Ectodermal cell (in vitro differentiated cells): ENCODE measurements around the gene FSIP1.

Source experiments
- H3K27ac ChIP-seq: 2 replicates; pipeline ENCODE4 v1.7.0; 2013; ENCODE audit warnings: mild to moderate bottlenecking, low read depth, low read length; ENCODE audit not compliant: insufficient read depth, poor library complexity, severe bottlenecking
- H3K27me3 ChIP-seq: 2 replicates; pipeline ENCODE4 v1.7.0; 2013; ENCODE audit warnings: mild to moderate bottlenecking, low read length; ENCODE audit not compliant: insufficient read depth, control insufficient read depth, poor library complexity, severe bottlenecking
- H3K36me3 ChIP-seq: one replicate; pipeline ENCODE4 v1.7.0; 2013; ENCODE audit warnings: low read length; ENCODE audit not compliant: control insufficient read depth, insufficient read depth
- H3K4me1 ChIP-seq: one replicate; pipeline ENCODE4 v1.7.0; 2013; ENCODE audit warnings: low read length; ENCODE audit not compliant: control insufficient read depth, insufficient read depth
- H3K4me3 ChIP-seq: 2 replicates; pipeline ENCODE4 v1.7.0; 2013; ENCODE audit warnings: low read depth, low read length, control low read depth; ENCODE audit not compliant: insufficient read depth
- H3K9me3 ChIP-seq: 2 replicates; pipeline ENCODE4 v1.7.0; 2013; ENCODE audit warnings: mild to moderate bottlenecking, low read length, moderate library complexity; ENCODE audit not compliant: control insufficient read depth
- WGBS, 2 experiments: methylation state at CpG; one replicate each; pipeline ENCODE4 v1.1.7; 2013; ENCODE audit warnings: missing lambda C conversion rate in 2 of 2; 5-methylcytosine and 5-hydroxymethylcytosine counted together

Gene FSIP1

DNA sequence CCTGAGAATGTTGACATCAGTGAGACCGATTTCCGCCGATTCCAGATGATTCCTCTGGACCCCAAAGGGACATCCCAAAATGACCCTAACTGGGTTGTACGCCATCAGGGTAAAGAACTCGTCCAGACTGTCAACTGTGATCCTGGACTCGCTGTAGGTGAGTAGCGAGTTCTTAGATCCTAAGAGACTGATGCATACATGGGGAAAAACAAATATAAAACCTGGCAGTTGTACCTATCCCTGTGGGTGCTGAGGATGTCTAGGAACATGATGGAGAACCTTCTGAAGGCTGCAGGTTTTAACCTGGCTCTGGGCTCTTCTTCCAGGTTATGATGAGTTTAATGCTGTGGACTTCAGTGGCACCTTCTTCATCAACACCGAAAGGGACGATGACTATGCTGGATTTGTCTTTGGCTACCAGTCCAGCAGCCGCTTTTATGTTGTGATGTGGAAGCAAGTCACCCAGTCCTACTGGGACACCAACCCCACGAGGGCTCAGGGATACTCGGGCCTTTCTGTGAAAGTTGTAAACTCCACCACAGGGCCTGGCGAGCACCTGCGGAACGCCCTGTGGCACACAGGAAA, 189.5 kb downstream of the FSIP1 start:
- H3K27me3 ChIP-seq: no peaks in the 10 kb centered on the region
- H3K4me1 ChIP-seq: no peaks in the 10 kb centered on the region
- no peaks in the 10 kb centered on the region for H3K9me3 ChIP-seq
- H3K36me3 ChIP-seq: peaks cover 45% of the 10 kb centered on the region
- no peak overlapping the region for H3K4me3 ChIP-seq
- H3K27ac ChIP-seq: no peak overlapping the region
- WGBS, 2 experiments: 96 to 98% methylated on average over 15 of the region's 15 CpGs

DNA sequence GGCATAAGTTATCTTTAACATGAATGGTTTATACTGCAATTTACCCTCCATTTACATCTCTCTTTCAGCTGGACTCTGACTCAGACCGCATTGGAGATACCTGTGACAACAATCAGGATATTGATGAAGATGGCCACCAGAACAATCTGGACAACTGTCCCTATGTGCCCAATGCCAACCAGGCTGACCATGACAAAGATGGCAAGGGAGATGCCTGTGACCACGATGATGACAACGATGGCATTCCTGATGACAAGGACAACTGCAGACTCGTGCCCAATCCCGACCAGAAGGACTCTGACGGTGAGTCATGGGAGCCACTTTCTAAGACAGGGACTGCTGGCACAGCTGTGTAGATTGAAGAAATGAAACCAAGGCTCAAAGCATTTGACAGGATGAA, 190.1 kb downstream of the FSIP1 start:
- Histone ChIP-seq H3K4me3 (no peak overlapping the region), H3K27me3 (no peaks in the 10 kb centered on the region), H3K4me1 (no peaks in the 10 kb centered on the region), H3K27ac (no peak overlapping the region), H3K9me3 (no peaks in the 10 kb centered on the region), H3K36me3 (peaks cover 45% of the 10 kb centered on the region)
- 94 to 97% methylated on average over 6 of the region's 6 CpGs for WGBS, 2 experiments

DNA sequence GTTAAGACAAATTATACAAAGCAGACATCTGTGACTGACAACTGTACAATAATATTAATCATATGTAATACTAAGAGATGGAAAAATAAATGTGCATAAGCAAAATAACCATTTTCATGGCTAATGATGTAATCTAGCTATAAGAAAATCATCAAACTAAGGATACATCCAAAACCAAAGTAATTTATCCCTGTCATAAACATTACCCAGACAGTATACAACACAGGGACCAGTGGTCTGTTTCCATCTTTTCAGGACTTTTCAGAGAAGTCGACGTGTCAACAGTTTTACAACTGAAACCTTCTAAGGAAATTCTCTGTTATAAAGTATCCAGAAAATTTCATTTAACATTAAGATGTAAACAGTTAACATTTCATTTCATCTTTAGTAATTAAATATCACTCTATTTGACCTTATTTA, 190.7 kb downstream of the FSIP1 start:
- Histone ChIP-seq H3K4me1 (no peaks in the 10 kb centered on the region), H3K27ac (no peak overlapping the region), H3K9me3 (no peaks in the 10 kb centered on the region), H3K4me3 (no peak overlapping the region), H3K27me3 (no peaks in the 10 kb centered on the region), H3K36me3 (peaks cover 45% of the 10 kb centered on the region)
- 92 to 100% methylated on average over 1 to 2 of the region's 2 CpGs for WGBS, 2 experiments

DNA sequence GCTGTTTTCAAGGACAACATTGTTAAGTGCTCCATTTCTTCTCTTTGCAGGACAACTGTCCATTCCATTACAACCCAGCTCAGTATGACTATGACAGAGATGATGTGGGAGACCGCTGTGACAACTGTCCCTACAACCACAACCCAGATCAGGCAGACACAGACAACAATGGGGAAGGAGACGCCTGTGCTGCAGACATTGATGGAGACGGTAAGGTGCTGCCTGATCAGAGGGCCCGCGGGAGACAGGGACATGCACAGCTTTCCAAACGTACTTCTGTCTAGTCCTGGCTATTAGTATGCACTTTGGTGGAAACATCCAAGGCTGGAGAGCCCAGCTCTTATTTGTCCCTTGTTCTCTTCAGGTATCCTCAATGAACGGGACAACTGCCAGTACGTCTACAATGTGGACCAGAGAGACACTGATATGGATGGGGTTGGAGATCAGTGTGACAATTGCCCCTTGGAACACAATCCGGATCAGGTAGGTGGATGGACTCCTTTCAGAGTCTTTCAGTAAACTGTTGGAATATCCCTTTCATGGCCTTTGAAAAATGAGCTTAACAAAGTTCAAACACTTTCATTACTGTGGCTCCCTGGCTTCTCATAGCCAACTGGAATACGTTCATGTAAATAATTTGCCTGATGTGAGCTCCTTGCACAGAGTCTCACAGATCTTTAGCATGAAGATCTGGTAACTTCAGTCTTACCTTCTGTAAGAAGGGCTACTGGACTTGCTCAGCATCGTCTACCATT, 191.3 kb downstream of the FSIP1 start:
- WGBS, 2 experiments: 94 to 96% methylated on average over 11 of the region's 11 CpGs
- Histone ChIP-seq H3K27ac (no peak overlapping the region), H3K27me3 (no peaks in the 10 kb centered on the region), H3K4me3 (no peak overlapping the region), H3K9me3 (no peaks in the 10 kb centered on the region), H3K4me1 (no peaks in the 10 kb centered on the region), H3K36me3 (peaks cover 51% of the 10 kb centered on the region)

DNA sequence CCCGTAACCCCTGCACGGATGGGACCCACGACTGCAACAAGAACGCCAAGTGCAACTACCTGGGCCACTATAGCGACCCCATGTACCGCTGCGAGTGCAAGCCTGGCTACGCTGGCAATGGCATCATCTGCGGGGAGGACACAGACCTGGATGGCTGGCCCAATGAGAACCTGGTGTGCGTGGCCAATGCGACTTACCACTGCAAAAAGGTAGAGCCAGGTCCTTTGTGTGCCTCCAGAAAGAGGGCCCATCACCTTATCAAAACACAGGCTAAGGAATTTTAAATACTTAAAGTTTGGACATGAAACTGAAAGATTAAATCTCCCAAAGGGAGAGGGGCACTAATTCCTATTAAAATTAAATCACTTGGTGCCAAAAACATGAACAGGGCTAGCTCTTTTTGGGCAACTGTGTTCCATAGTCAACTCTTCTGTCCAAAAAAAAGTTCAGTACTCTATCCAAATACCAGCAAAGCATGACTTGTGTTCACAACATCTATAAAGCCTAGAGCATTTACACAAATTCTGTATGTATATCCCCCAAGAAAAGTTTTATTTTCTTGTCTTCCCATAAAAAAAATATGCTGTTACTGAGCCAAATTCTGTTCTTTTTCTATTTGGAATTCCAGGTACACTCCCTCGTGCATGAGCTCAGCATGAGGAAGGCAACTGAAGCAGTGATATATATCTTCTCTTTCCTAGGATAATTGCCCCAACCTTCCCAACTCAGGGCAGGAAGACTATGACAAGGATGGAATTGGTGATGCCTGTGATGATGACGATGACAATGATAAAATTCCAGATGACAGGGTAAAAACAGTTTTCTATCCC, 192.6 kb downstream of the FSIP1 start:
- Histone ChIP-seq H3K4me1 (no peaks in the 10 kb centered on the region), H3K9me3 (no peaks in the 10 kb centered on the region), H3K4me3 (no peak overlapping the region), H3K27me3 (no peaks in the 10 kb centered on the region), H3K27ac (no peak overlapping the region), H3K36me3 (peaks cover 64% of the 10 kb centered on the region)
- 97 to 98% methylated on average over 13 of the region's 13 CpGs for WGBS, 2 experiments

DNA sequence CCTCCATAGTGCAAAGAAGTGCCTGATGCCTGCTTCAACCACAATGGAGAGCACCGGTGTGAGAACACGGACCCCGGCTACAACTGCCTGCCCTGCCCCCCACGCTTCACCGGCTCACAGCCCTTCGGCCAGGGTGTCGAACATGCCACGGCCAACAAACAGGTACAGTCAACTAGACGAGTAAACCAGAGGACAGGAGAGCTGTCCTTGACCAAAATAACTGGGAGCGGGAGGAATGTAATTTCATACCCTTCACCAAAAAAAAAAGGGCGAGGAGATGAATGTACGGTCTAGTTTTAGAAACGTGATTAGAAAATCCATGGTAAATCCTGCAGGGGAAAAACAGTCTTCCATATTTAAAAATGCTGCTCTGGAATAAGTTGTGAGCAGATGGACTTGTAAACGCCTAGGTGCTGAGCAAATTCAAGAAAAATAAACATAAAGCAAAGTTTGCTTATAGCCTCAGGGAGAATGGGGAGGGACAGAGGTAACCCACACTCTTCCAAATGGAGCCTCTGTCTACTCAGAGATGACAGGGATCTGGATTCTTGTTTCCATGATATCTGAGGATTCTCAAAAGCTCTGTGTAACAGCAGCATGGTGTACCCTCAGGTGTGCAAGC, 193.3 kb downstream of the FSIP1 start:
- no peak overlapping the region for H3K4me3 ChIP-seq
- H3K36me3 ChIP-seq: peaks cover 67% of the 10 kb centered on the region
- no peak overlapping the region for H3K27ac ChIP-seq
- 95 to 96% methylated on average over 14 of the region's 14 CpGs for WGBS, 2 experiments
- H3K4me1 ChIP-seq: no peaks in the 10 kb centered on the region
- H3K27me3 ChIP-seq: no peaks in the 10 kb centered on the region
- H3K9me3 ChIP-seq: no peaks in the 10 kb centered on the region

DNA sequence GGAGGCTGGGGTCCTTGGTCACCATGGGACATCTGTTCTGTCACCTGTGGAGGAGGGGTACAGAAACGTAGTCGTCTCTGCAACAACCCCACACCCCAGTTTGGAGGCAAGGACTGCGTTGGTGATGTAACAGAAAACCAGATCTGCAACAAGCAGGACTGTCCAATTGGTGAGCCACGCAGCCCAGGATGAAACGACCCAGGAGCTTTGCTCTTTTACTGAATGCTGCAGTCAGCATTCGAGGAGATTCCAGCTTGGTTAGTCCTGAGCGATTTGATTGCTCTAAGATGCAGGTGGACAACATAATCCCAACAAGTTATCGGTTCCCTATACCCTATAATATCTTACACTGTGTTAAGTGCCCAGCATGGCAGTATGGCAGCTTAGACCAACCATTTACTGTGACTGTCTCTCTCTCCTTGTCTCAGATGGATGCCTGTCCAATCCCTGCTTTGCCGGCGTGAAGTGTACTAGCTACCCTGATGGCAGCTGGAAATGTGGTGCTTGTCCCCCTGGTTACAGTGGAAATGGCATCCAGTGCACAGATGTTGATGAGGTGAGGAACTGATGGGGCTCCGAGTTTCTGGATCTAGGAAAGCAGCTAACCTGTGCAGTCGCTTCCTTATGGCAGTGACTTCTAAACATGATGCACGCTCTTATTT, 194.0 kb downstream of the FSIP1 start:
- H3K9me3 ChIP-seq: no peaks in the 10 kb centered on the region
- H3K4me3 ChIP-seq: no peak overlapping the region
- no peaks in the 10 kb centered on the region for H3K4me1 ChIP-seq
- H3K36me3 ChIP-seq: peaks cover 66% of the 10 kb centered on the region
- H3K27me3 ChIP-seq: no peaks in the 10 kb centered on the region
- no peak overlapping the region for H3K27ac ChIP-seq
- 95% methylated on average over 13 of the region's 13 CpGs for WGBS, 2 experiments

DNA sequence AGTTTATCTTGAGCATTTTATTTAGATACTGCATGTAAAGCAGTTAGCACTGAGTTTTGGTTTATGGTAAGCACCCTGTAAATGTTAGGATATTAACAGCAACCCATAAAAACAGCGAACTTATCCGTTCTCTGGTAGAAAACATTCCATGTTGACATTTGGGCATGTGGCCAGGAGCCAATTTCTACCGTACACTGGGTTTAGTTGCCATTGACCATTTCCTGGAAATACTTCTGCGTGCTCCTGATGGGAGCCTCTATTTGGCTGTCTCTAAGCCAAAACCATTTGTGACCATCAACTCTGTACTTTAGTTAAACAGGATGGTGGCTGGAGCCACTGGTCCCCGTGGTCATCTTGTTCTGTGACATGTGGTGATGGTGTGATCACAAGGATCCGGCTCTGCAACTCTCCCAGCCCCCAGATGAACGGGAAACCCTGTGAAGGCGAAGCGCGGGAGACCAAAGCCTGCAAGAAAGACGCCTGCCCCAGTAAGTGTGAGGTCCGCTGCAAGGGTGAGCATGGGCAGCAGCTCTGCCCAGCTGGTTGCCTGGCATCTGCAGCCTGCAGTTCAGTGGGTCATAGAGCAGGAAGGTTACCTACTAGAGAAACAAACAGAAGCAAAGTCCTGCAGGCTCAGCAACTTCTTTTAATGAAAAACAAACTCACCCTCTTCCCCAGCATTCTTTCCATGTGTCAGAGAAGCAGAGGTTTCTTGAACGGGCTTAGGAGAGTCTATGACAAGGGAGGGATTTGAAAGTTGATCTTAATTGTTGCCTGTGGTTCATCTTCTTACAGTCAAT, 194.7 kb downstream of the FSIP1 start:
- Histone ChIP-seq H3K4me3 (no peak overlapping the region), H3K9me3 (no peaks in the 10 kb centered on the region), H3K27ac (no peak overlapping the region), H3K27me3 (no peaks in the 10 kb centered on the region), H3K4me1 (peaks cover 2% of the 10 kb centered on the region), H3K36me3 (peaks cover 59% of the 10 kb centered on the region)
- 94% methylated on average over 13 of the region's 13 CpGs for WGBS, 2 experiments

DNA sequence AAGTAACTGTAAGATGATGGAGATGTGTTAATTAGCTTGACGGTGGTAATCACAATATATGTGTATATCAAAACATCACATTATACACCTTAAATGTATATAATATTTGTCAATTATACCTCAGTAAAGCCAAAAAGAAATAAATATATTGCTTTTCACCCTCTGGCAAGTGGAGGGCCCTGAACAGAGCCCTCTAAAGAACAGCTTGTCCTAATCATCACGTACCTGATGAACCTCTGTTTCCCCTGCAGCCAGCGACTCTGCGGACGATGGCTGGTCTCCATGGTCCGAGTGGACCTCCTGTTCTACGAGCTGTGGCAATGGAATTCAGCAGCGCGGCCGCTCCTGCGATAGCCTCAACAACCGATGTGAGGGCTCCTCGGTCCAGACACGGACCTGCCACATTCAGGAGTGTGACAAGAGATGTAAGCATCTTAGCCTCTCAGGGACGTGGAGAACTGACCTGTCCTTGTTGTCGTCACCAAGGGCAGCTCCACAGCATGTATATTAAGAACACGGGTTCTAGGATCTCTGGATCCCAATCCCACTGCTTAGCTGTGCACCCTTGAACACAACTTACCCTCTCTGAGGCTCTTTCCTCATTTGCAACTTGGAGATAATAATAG, 195.4 kb downstream of the FSIP1 start:
- Histone ChIP-seq H3K4me3 (no peak overlapping the region), H3K27ac (no peak overlapping the region), H3K36me3 (peaks cover 52% of the 10 kb centered on the region), H3K9me3 (no peaks in the 10 kb centered on the region), H3K4me1 (peaks cover 9% of the 10 kb centered on the region), H3K27me3 (no peaks in the 10 kb centered on the region)
- 93% methylated on average over 16 of the region's 17 CpGs for WGBS, 2 experiments
